Heart left ventricle (tissue), 16 donors: ENCODE data around the gene SHC1. TPM values are rescaled to one million over a fixed set of nuclear protein-coding genes. Genes with fewer than 3 reads are reported as not detected.
"Not testable (repeated sequence)": the region's sequence is repeated elsewhere in the genome, so short reads cannot be mapped to it uniquely, and the experiment has no call there.

Experiments used
- ATAC-seq, 4 donors: fragments of 200-7000 bp; cut with Tn5 transposase; one replicate each; pipeline ENCODE4 v1.9.1; 2020 to 2022; ENCODE audit warnings: moderate library complexity in 4 of 4, mild to moderate bottlenecking in 3 of 4, moderate number of reproducible peaks in 1 of 4
- DNase-seq, 5 donors: peaks; one replicate each; pipeline ENCODE4 v3.0.0-alpha.2; 2020
- H3K27ac ChIP-seq, 12 donors: fragments of 200-600 bp; sonication (generic) in 4 of 12; one replicate each; pipeline versions ENCODE4 v1.5.0 to v1.8.0; 2016 to 2022; ENCODE audit warnings: mild to moderate bottlenecking in 2 of 12
- H3K27me3 ChIP-seq, 9 donors: fragments of 200-600 bp; sonication (generic) in 2 of 9; one replicate each; pipeline versions ENCODE4 v1.5.1 to v1.8.0; 2016 to 2022; ENCODE audit warnings: mild to moderate bottlenecking in 3 of 9
- H3K36me3 ChIP-seq, 9 donors: fragments of 200-600 bp; sonication (generic) in 2 of 9; one replicate each; pipeline versions ENCODE4 v1.5.0 to v1.8.0; 2018 to 2022; ENCODE audit warnings: mild to moderate bottlenecking in 2 of 9
- H3K4me1 ChIP-seq, 12 donors: fragments of 200-600 bp; sonication (generic) in 4 of 12; one replicate each; pipeline versions ENCODE4 v1.5.0 to v1.8.0; 2016 to 2022; ENCODE audit warnings: mild to moderate bottlenecking in 3 of 12
- H3K4me3 ChIP-seq, 12 donors: fragments of 200-600 bp; sonication (generic) in 4 of 12; one replicate each; pipeline versions ENCODE4 v1.5.0 to v1.8.0; 2017 to 2022; ENCODE audit warnings: mild to moderate bottlenecking in 9 of 12, moderate library complexity in 4 of 12
- H3K9me3 ChIP-seq, 12 donors: fragments of 200-600 bp; sonication (generic) in 4 of 12; one replicate each; pipeline versions ENCODE4 v1.5.0 to v1.8.0; 2016 to 2022; ENCODE audit warnings: mild to moderate bottlenecking in 1 of 12
- CTCF ChIP-seq, 12 donors: fragments of 200-600 bp; sonication (generic) in 4 of 12; IDR thresholded peaks; one replicate each; pipeline versions ENCODE4 v1.5.0 to v1.8.0; 2018 to 2022; ENCODE audit warnings: antibody characterized with exemption in 12 of 12, mild to moderate bottlenecking in 5 of 12
- POLR2A ChIP-seq, 2 donors: fragments of 450-650 bp; IDR thresholded peaks; one replicate each; pipeline ENCODE4 v1.6.1; 2017; ENCODE audit warnings: antibody characterized with exemption in 2 of 2, mild to moderate bottlenecking in 2 of 2, moderate library complexity in 2 of 2
- WGBS, 4 donors: extraction: QIAGEN DNeasy Blood & Tissue Kit in 2 of 4; methylation state at CpG; one replicate each; pipeline versions ENCODE4 v1.1.5 to v1.1.7; 2013 to 2018; 5-methylcytosine and 5-hydroxymethylcytosine counted together
- intact Hi-C, 10 donors: fragments of 100-400 bp; cut with DNase I; formaldehyde crosslinking; loops; one replicate each; pipeline versions ENCODE4 v1.11.1 to v1.14.2; 2022
- polyA plus RNA-seq, 2 donors: library from polyadenylated mRNA; stranded (reverse); fragments of 200-250 nt; gene quantifications; one replicate each; pipeline ENCODE4 v1.2.3, GENCODE V29; 2013
- total RNA-seq, 9 donors: library from RNA; depleted of rRNA in 2 of 9; stranded (reverse); fragments of >200 nt in 2 of 9; fragmentation: NEBNext Ultra II Directional in 3 of 9; extraction: Animal tissue kit (Norgen Biotek cat#: 25700) in 3 of 9; gene quantifications; one replicate each; pipeline versions ENCODE4 v1.1.0 to v1.2.4, GENCODE V29; 2016 to 2023
- donor health status: ischemic (EF 13 %, LVEDD 7.1; RV severe dilation, severe dysfunction).
- donor health status: healthy with polysubstance abuse.
- donor health status: DM: no; HTN: yes; CAD: no.
- donor health status: DM: no; HTN: no; CAD: no.
- donor health status: ischemic (EF 25% LVEDD 6.9; RV normal size, moderate dysfunction).
- donor health status: ischemic (EF 25% LVEDD 5.7; RV mildly dilated, moderate dysfunction).
- donor health status: healthy.
- donor health status: DM: yes; HTN: yes; CAD: no.
- donor health status: ischemic (EF 35%, LVEDD 5.7; RV mildly dilated, moderate dysfunction).
- donor health status: nonischemic (EF 11% LVEDD 7.7; RV severe dilation, severe dysfunction).
- donor health status: DM: yes; HTN: yes; CAD: no.
- donor health status: PGD.
- donor health status: ischemic (EF 29% LVEDD 5.4; RV normal size, mild dysfunction).
- donor health status: nonischemic (EF 23%, LVEDD 6.1; RV moderate dilation, normal function).

Gene SHC1
- total and polyA plus RNA-seq, 11 donors, result 23.6 to 115 (median 62.4) TPM

- not testable (repeated sequence) for ATAC-seq, H3K9me3 ChIP-seq, H3K27ac ChIP-seq, H3K4me3 ChIP-seq, H3K27me3 ChIP-seq
- DNase-seq, result peak in 2 of 5 donors; percentile 51 to 65
- peaks cover 0 to 45% (median 16%) of the 10 kb centered on the region in 12 donors for H3K4me1 ChIP-seq
- TF ChIP-seq CTCF (IDR thresholded peaks at IDR 0.05), result peak; percentile 23 to 64 (median 40)
- intact Hi-C loops, result loop anchor here in 6 of 10 donors (5.0 kb wide), 1 partner anchor 33 kb away; the partner anchor contains the start of gene PYGO2 (in 6 of the 6)
- 59 to 62% (median 60%) methylated on average over 13 of the region's 13 CpGs for WGBS, 4 donors
- H3K36me3 ChIP-seq, result peaks cover 0 to 24% (median 11%) of the 10 kb centered on the region in 9 donors
Measured at GRCh38 chr1:154995301-154995983, 24.9 kb upstream of the SHC1 start.

- Histone ChIP-seq H3K4me1 (peaks cover 0 to 38% (median 10%) of the 10 kb centered on the region in 12 donors), H3K9me3 (no peaks in the 10 kb centered on the region), H3K27ac (no peak overlapping the region), H3K4me3 (no peak overlapping the region), H3K27me3 (no peaks in the 10 kb centered on the region), H3K36me3 (peaks cover 0 to 32% (median 19%) of the 10 kb centered on the region in 9 donors)
- no peak for DNase-seq
- intact Hi-C loops, result no loop called here
- no peak for ATAC-seq
- TF ChIP-seq POLR2A (IDR thresholded peaks at IDR 0.05), result no peak
- no peak for TF ChIP-seq CTCF (IDR thresholded peaks at IDR 0.05)
- WGBS, 4 donors, result 62 to 84% (median 70%) methylated on average over 3 of the region's 3 CpGs
Measured at GRCh38 chr1:154994591-154994990, 24.0 kb upstream of the SHC1 start.

- WGBS, 4 donors, result 58 to 85% (median 65%) methylated on average over 1 of the region's 1 CpG
- Histone ChIP-seq H3K36me3 (peaks cover 0 to 36% (median 22%) of the 10 kb centered on the region in 9 donors), H3K27ac (no peak overlapping the region), H3K4me3 (no peak overlapping the region), H3K4me1 (peaks cover 0 to 34% (median 6%) of the 10 kb centered on the region in 12 donors), H3K27me3 (no peaks in the 10 kb centered on the region), H3K9me3 (no peaks in the 10 kb centered on the region)
- TF ChIP-seq CTCF (IDR thresholded peaks at IDR 0.05) (no peak), POLR2A (IDR thresholded peaks at IDR 0.05) (no peak)
- intact Hi-C loops, result no loop called here
- no peak for ATAC-seq
- DNase-seq, result no peak
Measured at GRCh38 chr1:154994269-154994587, 23.7 kb upstream of the SHC1 start.

- WGBS, 4 donors, result 41 to 90% (median 68%) methylated on average over 4 to 8 of the region's 8 CpGs
- ATAC-seq, result no peak
- intact Hi-C loops, result no loop called here
- H3K27ac ChIP-seq, result no peak within 1 kb of the TSS
- no peak within 1 kb of the TSS for H3K4me3 ChIP-seq
- H3K4me1 ChIP-seq, result peaks cover 0 to 29% (median under 1%) of the 10 kb centered on the region in 12 donors
- H3K27me3 ChIP-seq, result no peaks in the 10 kb centered on the region
- H3K9me3 ChIP-seq, result no peaks in the 10 kb centered on the region
- TF ChIP-seq CTCF (IDR thresholded peaks at IDR 0.05) (no peak), POLR2A (IDR thresholded peaks at IDR 0.05) (no peak)
- H3K36me3 ChIP-seq, result peaks cover 0 to 41% (median 26%) of the 10 kb centered on the region in 9 donors
- peak in 1 of 5 donors; percentile 28 for DNase-seq
Measured at GRCh38 chr1:154993572-154994268, 23.2 kb upstream of the SHC1 start, which contains the start of gene LENEP. TSS of gene LENEP (plus strand) at chr1:154993586. CDS start at chr1:154993608, 22 bp downstream.
